Smooth muscle cell (in vitro differentiated cells): Measurements from ENCODE around the gene POLR1A. TPM values are rescaled to one million over a fixed set of nuclear protein-coding genes. Genes with fewer than 3 reads are reported as not detected.

Experiments used
- DNase-seq: peaks from one replicate; lab custom pipeline; 2025; ENCODE audit not compliant: unreplicated experiment; lab: John Stamatoyannopoulos, UW
- H2AFZ ChIP-seq: fragments of 200-600 bp; sonication (generic); 2 replicates; pipeline ENCODE4 v1.6.0; 2016; ENCODE audit warnings: antibody characterized with exemption, low read depth, mild to moderate bottlenecking
- H3F3A ChIP-seq: fragments of 200-600 bp; sonication (generic); 2 replicates; pipeline ENCODE4 v1.6.0; 2017; ENCODE audit warnings: antibody characterized with exemption, low read depth
- H3K27ac ChIP-seq: fragments of 200-600 bp; sonication (generic); 2 replicates; pipeline ENCODE4 v1.5.1; 2016; ENCODE audit warnings: low read depth, mild to moderate bottlenecking
- H3K27me3 ChIP-seq: fragments of 200-600 bp; sonication (generic); 2 replicates; pipeline ENCODE4 v1.6.1; 2016; ENCODE audit warnings: low read depth, mild to moderate bottlenecking
- H3K36me3 ChIP-seq: fragments of 200-600 bp; sonication (generic); 2 replicates; pipeline ENCODE4 v1.5.1; 2016; ENCODE audit warnings: low read depth
- H3K4me1 ChIP-seq: fragments of 200-600 bp; sonication (generic); 2 replicates; pipeline ENCODE4 v1.5.1; 2016; ENCODE audit warnings: low read depth
- H3K4me2 ChIP-seq: fragments of 200-600 bp; sonication (generic); 2 replicates; pipeline ENCODE4 v1.6.0; 2016; ENCODE audit warnings: mild to moderate bottlenecking
- H3K4me3 ChIP-seq: fragments of 200-600 bp; sonication (generic); 2 replicates; pipeline ENCODE4 v1.5.1; 2016; ENCODE audit warnings: mild to moderate bottlenecking
- H3K79me2 ChIP-seq: fragments of 200-600 bp; sonication (generic); 2 replicates; pipeline ENCODE4 v1.6.0; 2016; ENCODE audit warnings: low read depth, mild to moderate bottlenecking
- H3K9ac ChIP-seq: fragments of 200-600 bp; sonication (generic); 2 replicates; pipeline ENCODE4 v1.6.0; 2016; ENCODE audit warnings: low read depth
- H3K9me3 ChIP-seq: fragments of 200-600 bp; sonication (generic); replicated peaks from 2 replicates; pipeline ENCODE4 v1.5.1; 2016; ENCODE audit warnings: low read depth
- H4K20me1 ChIP-seq: fragments of 200-600 bp; sonication (generic); 2 replicates; pipeline ENCODE4 v1.6.0; 2016; ENCODE audit warnings: low read depth
- WGBS: methylation state at CpG from one replicate; pipeline ENCODE4 v1.1.7; 2016; ENCODE audit warnings: low lambda C conversion rate; 5-methylcytosine and 5-hydroxymethylcytosine counted together
- polyA plus RNA-seq: library from polyadenylated mRNA; unstranded; fragments of >200 nt; fragmentation: Nextera tagmentation; extraction: Ambion mirVana; gene quantifications from 2 replicates; pipeline ENCODE4 v1.2.1, GENCODE V29; 2016
- total RNA-seq: library from RNA; depleted of rRNA; stranded (reverse); fragments of >200 nt; gene quantifications from 2 replicates; pipeline ENCODE4 v1.2.3, GENCODE V29; 2014
- TF ChIP-seq, protein P1 (sequence below): fragments of 200-600 bp; sonication (generic); IDR thresholded peaks from 2 replicates; pipeline ENCODE4 v1.5.1; 2017; ENCODE audit warnings: borderline replicate concordance, mild to moderate bottlenecking, antibody characterized with exemption; ENCODE audit not compliant: insufficient read depth, poor library complexity, severe bottlenecking

Gene POLR1A
- total and polyA plus RNA-seq, 2 experiments from 2014 or later = 4.9 to 20.8 TPM

DNA sequence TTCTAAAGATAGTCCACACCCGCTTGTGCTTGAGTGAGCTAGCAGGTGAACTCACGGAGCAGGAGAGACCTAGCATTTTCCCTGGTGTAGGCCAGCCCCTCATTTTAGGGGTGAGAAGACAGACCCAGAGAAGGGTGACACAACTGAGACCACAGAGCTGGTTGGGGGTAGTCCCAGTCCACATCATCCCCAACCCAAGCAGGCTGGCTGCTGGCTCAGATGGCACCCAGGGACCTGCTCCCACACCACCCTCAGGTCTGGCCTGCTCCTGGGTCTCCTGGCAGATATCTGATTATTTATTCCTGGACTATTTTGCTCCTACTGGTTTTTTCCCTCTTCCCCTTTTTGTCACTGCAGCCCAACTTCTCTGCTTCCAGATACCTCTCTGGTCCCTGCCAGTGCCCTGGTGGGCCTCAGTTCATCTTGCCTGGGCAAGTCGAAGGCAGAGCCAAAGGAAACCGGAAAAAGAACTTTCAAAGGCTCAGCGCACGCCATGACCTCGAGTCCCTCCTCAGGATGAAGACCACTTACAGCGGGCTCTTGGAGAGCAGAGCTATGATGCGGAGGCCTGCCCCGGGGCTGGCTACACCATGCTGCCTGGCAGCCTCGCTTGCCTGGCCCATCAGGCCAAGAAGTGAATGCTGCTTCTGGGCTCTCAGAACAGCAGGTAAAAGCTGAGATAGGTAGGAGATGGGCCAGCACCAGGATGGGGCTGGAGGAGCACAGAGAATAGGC is 72.7 kb downstream of the POLR1A start:
- TF ChIP-seq, protein P1, sequence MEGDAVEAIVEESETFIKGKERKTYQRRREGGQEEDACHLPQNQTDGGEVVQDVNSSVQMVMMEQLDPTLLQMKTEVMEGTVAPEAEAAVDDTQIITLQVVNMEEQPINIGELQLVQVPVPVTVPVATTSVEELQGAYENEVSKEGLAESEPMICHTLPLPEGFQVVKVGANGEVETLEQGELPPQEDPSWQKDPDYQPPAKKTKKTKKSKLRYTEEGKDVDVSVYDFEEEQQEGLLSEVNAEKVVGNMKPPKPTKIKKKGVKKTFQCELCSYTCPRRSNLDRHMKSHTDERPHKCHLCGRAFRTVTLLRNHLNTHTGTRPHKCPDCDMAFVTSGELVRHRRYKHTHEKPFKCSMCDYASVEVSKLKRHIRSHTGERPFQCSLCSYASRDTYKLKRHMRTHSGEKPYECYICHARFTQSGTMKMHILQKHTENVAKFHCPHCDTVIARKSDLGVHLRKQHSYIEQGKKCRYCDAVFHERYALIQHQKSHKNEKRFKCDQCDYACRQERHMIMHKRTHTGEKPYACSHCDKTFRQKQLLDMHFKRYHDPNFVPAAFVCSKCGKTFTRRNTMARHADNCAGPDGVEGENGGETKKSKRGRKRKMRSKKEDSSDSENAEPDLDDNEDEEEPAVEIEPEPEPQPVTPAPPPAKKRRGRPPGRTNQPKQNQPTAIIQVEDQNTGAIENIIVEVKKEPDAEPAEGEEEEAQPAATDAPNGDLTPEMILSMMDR = no peak
- 98% methylated on average over 11 of the region's 11 CpGs for WGBS
- H3K4me2 ChIP-seq = no peak overlapping the region
- no peak overlapping the region for H3K27ac ChIP-seq
- no peaks in the 10 kb centered on the region for H3K27me3 ChIP-seq
- H4K20me1 ChIP-seq = no peaks in the 10 kb centered on the region
- no peak overlapping the region for H3K4me3 ChIP-seq
- H3K79me2 ChIP-seq = no peaks in the 10 kb centered on the region
- H3K4me1 ChIP-seq = peaks cover 7% of the 10 kb centered on the region
- no peak overlapping the region for H2AFZ ChIP-seq
- H3K9me3 ChIP-seq = no peaks in the 10 kb centered on the region
- peaks cover 5% of the 10 kb centered on the region for H3F3A ChIP-seq
- H3K36me3 ChIP-seq = no peaks in the 10 kb centered on the region
- DNase-seq = no peak
- H3K9ac ChIP-seq = no peak overlapping the region

- WGBS = 96% methylated on average over 4 of the region's 4 CpGs
- H3K4me2 ChIP-seq = no peak overlapping the region
Measured at GRCh38 chr2:86031606-86032005, 74.1 kb downstream of the POLR1A start.

GRCh38 chr2:86031151-86031550 is 74.5 kb downstream of the POLR1A start:
- Histone ChIP-seq H3K9me3 (no peaks in the 10 kb centered on the region), H3K36me3 (no peaks in the 10 kb centered on the region)
- WGBS = 91% methylated on average over 2 of the region's 14 CpGs

More at GRCh38 chr2:86031606-86032005, 74.1 kb downstream of the POLR1A start:
- Histone ChIP-seq H3F3A (no peaks in the 10 kb centered on the region), H3K36me3 (no peaks in the 10 kb centered on the region), H3K9ac (no peak overlapping the region), H2AFZ (no peak overlapping the region), H3K4me1 (peaks cover 4% of the 10 kb centered on the region), H3K79me2 (no peaks in the 10 kb centered on the region), H4K20me1 (no peaks in the 10 kb centered on the region), H3K27ac (no peak overlapping the region), H3K9me3 (no peaks in the 10 kb centered on the region), H3K4me3 (no peak overlapping the region), H3K27me3 (no peaks in the 10 kb centered on the region)
- no peak for DNase-seq
- TF ChIP-seq, protein P1 = no peak

More at GRCh38 chr2:86031151-86031550, 74.5 kb downstream of the POLR1A start:
- no peaks in the 10 kb centered on the region for H4K20me1 ChIP-seq
- no peak overlapping the region for H3K9ac ChIP-seq
- H3K4me2 ChIP-seq = no peak overlapping the region
- H2AFZ ChIP-seq = no peak overlapping the region
- DNase-seq = no peak
- no peak overlapping the region for H3K4me3 ChIP-seq
- H3K79me2 ChIP-seq = no peaks in the 10 kb centered on the region
- H3K4me1 ChIP-seq = no peaks in the 10 kb centered on the region
- no peaks in the 10 kb centered on the region for H3K27me3 ChIP-seq
- TF ChIP-seq, protein P1 = no peak
- H3K27ac ChIP-seq = no peak overlapping the region
- no peaks in the 10 kb centered on the region for H3F3A ChIP-seq
